ENCODE results near the gene YIPF3.

The YIPF3 gene

DNA sequence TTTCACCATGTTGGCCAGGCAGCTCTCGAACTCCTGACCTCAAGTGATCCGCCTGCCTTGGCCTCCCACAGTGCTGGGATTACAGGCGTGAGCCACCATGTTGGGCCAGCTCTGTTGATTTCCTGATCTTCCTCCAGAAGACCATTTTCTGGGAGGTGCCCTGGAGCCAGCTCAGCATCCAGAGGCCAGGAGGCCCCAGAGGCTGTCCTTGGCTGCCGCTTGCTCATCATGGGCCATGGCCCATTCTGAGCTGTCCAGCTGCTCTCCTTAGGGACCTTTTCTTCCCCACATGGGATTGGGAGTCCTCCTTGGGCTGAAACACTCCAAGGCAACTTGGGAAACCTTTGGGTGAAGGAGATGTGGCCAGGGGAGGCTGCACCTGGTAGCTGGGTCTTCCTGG, 22.0 kb downstream of the YIPF3 start:
- Histone ChIP-seq H3K9me3 (ENCODE audit: insufficient read depth, low read length) (no peaks in the 10 kb centered on the region), H3K36me3 (replicated peaks; ENCODE audit: low read depth, low read length) (peaks cover 19% of the 10 kb centered on the region), H3K79me2 (ENCODE audit: low read length) (peaks cover 19% of the 10 kb centered on the region; the same call in 1 of the 2 replicates), H3K9ac (ENCODE audit: low read length) (no peak overlapping the region), H3K4me3 (ENCODE audit: low read length) (no peak overlapping the region), H3K27ac (ENCODE audit: low read length) (no peak overlapping the region), H3K27me3 (ENCODE audit: low read depth, low read length) (no peaks in the 10 kb centered on the region), H3K4me2 (ENCODE audit: low read length) (no peak overlapping the region), H4K20me1 (ENCODE audit: insufficient read depth, low read length) (peaks cover 32% of the 10 kb centered on the region), H3K4me1 (ENCODE audit: low read length) (no peaks in the 10 kb centered on the region), H2AFZ (ENCODE audit: low read depth, low read length) (no peak overlapping the region)
- TF ChIP-seq CTCF (IDR thresholded peaks at IDR 0.05; ENCODE audit: low read depth, low read length) (no peak), EZH2phosphoT487 (IDR thresholded peaks at IDR 0.05; ENCODE audit: low read depth) (no peak)

DNA sequence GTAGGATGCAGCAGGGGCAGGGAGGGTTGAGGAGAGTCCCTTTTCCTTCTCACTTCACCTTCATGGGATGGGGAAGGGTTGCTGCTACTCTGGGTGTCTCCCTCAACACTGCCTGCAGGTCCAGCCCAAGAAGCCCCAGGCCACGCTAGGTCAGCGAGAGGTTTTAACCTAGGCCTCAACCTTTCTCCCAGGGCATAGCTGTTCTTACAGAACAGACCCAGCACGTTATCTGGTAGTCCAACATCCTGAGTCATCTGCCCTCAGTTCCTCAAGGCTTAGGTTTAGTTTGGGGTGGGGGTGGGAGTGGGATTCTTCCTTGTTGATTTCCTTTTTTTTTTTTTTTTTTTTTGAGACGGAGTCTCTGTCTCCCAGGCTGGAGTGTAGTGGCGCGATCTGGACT, 22.4 kb downstream of the YIPF3 start:
- Histone ChIP-seq H3K4me3 (ENCODE audit: low read length) (no peak overlapping the region), H3K9ac (ENCODE audit: low read length) (no peak overlapping the region), H3K79me2 (ENCODE audit: low read length) (peaks cover 24% of the 10 kb centered on the region; the same call in 1 of the 2 replicates), H3K4me1 (ENCODE audit: low read length) (no peaks in the 10 kb centered on the region), H3K4me2 (ENCODE audit: low read length) (no peak overlapping the region), H4K20me1 (ENCODE audit: insufficient read depth, low read length) (peaks cover 36% of the 10 kb centered on the region), H3K36me3 (replicated peaks; ENCODE audit: low read depth, low read length) (peaks cover 19% of the 10 kb centered on the region), H2AFZ (ENCODE audit: low read depth, low read length) (no peak overlapping the region), H3K9me3 (ENCODE audit: insufficient read depth, low read length) (no peaks in the 10 kb centered on the region), H3K27ac (ENCODE audit: low read length) (no peak overlapping the region), H3K27me3 (ENCODE audit: low read depth, low read length) (no peaks in the 10 kb centered on the region)
- TF ChIP-seq CTCF (IDR thresholded peaks at IDR 0.05; ENCODE audit: low read depth, low read length) (no peak), EZH2phosphoT487 (IDR thresholded peaks at IDR 0.05; ENCODE audit: low read depth) (no peak)

DNA sequence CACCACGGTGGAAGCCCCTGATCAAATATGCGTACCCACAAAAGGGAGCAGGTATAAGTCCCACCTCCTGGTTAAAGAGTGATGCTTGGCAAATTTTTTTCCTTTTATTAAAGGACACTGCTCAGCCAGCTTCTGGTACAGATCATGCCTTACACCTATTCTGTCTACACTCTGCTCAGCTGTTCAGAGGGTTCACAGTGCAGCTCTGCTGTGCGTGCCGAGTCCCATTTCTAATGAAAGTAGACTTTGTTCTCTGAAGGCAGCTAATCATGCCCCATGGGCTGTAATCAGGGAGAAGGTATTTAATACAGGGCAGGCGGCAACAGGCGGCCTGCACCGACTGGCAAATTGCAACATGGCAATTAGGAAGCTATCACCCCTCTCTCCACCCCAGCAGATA, 22.9 kb downstream of the YIPF3 start:
- no peaks in the 10 kb centered on the region for H3K27me3 ChIP-seq (ENCODE audit: low read depth, low read length)
- no peak overlapping the region for H3K4me3 ChIP-seq (ENCODE audit: low read length)
- H4K20me1 ChIP-seq (ENCODE audit: insufficient read depth, low read length), result peaks cover 41% of the 10 kb centered on the region
- H3K9ac ChIP-seq (ENCODE audit: low read length), result no peak overlapping the region
- peaks cover 28% of the 10 kb centered on the region; the same call in 1 of the 2 replicates for H3K79me2 ChIP-seq (ENCODE audit: low read length)
- H2AFZ ChIP-seq (ENCODE audit: low read depth, low read length), result no peak overlapping the region
- no peak overlapping the region for H3K4me2 ChIP-seq (ENCODE audit: low read length)
- peaks cover 17% of the 10 kb centered on the region for H3K36me3 ChIP-seq (replicated peaks; ENCODE audit: low read depth, low read length)
- H3K27ac ChIP-seq (ENCODE audit: low read length), result no peak overlapping the region
- no peaks in the 10 kb centered on the region for H3K4me1 ChIP-seq (ENCODE audit: low read length)
- no peaks in the 10 kb centered on the region for H3K9me3 ChIP-seq (ENCODE audit: insufficient read depth, low read length)
- TF ChIP-seq CTCF (IDR thresholded peaks at IDR 0.05; ENCODE audit: low read depth, low read length) (no peak), EZH2phosphoT487 (IDR thresholded peaks at IDR 0.05; ENCODE audit: low read depth) (no peak)

DNA sequence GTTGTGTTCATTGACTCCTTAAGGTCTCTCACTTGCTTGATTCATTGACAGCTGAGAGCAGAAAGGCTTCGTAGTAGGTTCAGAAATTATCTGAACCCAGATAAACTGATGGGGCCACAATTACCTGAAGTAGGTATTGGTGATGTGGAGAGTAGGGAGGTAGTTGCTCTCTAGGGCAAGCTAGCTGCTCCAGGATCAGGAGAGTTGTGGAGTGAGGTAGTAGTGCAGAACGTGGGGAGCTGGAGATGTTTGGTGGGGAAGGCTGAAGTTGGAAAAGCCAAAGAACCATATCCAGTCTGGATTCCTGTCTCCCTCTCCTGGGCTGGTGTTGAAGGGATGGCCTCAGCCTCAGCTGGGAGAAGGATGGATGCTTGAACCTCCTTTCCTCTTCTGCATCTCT, 23.5 kb downstream of the YIPF3 start:
- H3K9me3 ChIP-seq (ENCODE audit: insufficient read depth, low read length), result no peaks in the 10 kb centered on the region
- H3K36me3 ChIP-seq (replicated peaks; ENCODE audit: low read depth, low read length), result peaks cover 13% of the 10 kb centered on the region
- no peak overlapping the region for H3K4me2 ChIP-seq (ENCODE audit: low read length)
- H3K9ac ChIP-seq (ENCODE audit: low read length), result no peak overlapping the region
- no peaks in the 10 kb centered on the region for H3K4me1 ChIP-seq (ENCODE audit: low read length)
- TF ChIP-seq EZH2phosphoT487 (IDR thresholded peaks at IDR 0.05; ENCODE audit: low read depth) (no peak), CTCF (IDR thresholded peaks at IDR 0.05; ENCODE audit: low read depth, low read length) (no peak)
- H3K79me2 ChIP-seq (ENCODE audit: low read length), result peaks cover 33% of the 10 kb centered on the region; the same call in 1 of the 2 replicates
- no peak overlapping the region for H3K4me3 ChIP-seq (ENCODE audit: low read length)
- H3K27me3 ChIP-seq (ENCODE audit: low read depth, low read length), result no peaks in the 10 kb centered on the region
- no peak overlapping the region for H3K27ac ChIP-seq (ENCODE audit: low read length)
- H2AFZ ChIP-seq (ENCODE audit: low read depth, low read length), result no peak overlapping the region
- H4K20me1 ChIP-seq (ENCODE audit: insufficient read depth, low read length), result peaks cover 41% of the 10 kb centered on the region

Data from OCI-LY3 (cell line).